Measurements from ENCODE around the gene TBC1D23. TPM values are rescaled to one million over a fixed set of nuclear protein-coding genes. Genes with fewer than 3 reads are reported as not detected.
"Not testable (repeated sequence)": the region's sequence is repeated elsewhere in the genome, so short reads cannot be mapped to it uniquely, and the experiment has no call there.

Gene TBC1D23
- total RNA-seq, 1 donor from 2014 or later = 41.9 TPM

DNA sequence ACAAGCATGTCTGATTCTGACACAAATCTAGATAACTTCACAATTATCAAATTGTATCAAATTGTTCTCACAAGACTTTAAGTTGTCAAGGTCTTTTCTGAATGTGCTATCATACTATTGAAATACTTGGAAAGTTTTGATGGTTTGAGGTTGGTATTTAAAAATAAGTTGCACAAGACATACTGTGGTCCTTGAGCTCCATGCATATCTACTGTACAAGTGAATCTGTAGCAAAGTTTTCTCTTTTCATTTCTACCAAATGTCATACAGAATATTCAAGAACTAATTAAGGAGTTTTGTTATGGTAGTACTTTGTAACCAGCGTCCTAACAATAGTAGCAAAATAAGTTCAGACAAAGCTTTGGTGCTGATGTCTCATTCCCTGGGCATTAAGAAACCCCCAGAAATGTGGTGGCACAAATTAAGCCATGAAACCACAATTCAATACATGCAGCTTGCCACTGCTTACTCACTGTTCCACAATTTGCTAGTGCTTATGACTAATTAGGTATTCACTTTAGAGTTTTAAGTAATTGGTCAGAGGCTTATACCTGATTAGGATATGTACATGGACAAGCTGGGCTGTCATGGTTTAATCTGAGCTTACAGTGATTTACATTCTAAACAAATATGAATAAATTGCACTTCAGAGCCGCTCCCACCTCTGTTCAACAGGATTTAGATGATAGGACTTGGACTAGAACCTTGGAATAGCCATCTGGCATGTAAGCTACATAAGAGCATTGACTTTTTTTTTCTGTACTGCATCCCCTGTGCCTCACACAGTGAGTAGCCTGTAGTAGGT, 8.8 kb downstream of the TBC1D23 start:
- no peak for ATAC-seq

DNA sequence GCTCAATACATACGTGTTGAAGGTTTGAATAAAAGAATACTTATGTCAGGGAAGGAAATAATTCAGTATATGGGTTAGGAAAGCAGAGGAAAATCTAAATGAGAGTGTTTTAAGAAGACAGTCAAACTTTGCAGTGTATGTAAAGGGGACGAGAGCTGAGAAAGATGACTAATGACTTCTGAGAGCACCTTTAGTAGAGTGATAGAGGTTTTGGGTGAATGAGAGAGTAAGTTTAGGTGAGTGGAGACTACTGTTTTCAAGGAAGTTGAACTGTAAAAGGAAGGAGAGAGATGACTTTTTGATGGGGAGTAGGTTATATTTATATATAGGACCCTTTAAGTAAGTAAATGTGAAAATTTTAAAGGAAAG, 9.4 kb downstream of the TBC1D23 start:
- H3K27ac ChIP-seq = no peak overlapping the region
- intact Hi-C loops (cut with DNase I) = no loop called here
- no peak overlapping the region for H3K4me3 ChIP-seq
- TF ChIP-seq, protein P1, sequence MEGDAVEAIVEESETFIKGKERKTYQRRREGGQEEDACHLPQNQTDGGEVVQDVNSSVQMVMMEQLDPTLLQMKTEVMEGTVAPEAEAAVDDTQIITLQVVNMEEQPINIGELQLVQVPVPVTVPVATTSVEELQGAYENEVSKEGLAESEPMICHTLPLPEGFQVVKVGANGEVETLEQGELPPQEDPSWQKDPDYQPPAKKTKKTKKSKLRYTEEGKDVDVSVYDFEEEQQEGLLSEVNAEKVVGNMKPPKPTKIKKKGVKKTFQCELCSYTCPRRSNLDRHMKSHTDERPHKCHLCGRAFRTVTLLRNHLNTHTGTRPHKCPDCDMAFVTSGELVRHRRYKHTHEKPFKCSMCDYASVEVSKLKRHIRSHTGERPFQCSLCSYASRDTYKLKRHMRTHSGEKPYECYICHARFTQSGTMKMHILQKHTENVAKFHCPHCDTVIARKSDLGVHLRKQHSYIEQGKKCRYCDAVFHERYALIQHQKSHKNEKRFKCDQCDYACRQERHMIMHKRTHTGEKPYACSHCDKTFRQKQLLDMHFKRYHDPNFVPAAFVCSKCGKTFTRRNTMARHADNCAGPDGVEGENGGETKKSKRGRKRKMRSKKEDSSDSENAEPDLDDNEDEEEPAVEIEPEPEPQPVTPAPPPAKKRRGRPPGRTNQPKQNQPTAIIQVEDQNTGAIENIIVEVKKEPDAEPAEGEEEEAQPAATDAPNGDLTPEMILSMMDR (IDR thresholded peaks at IDR 0.05) = no peak
- H3K9me3 ChIP-seq = no peaks in the 10 kb centered on the region
- ATAC-seq (no peak), DNase-seq (no peak)
- H3K27me3 ChIP-seq (ENCODE audit: low read depth) = no peaks in the 10 kb centered on the region
- no peaks in the 10 kb centered on the region for H3K36me3 ChIP-seq
- H3K4me1 ChIP-seq = peaks cover 6% of the 10 kb centered on the region

More for the DNA sequence above, 8.8 kb downstream of the TBC1D23 start:
- no peak overlapping the region for H3K27ac ChIP-seq
- TF ChIP-seq, protein P1 (IDR thresholded peaks at IDR 0.05) = no peak
- DNase-seq = no peak
- no peaks in the 10 kb centered on the region for H3K36me3 ChIP-seq
- intact Hi-C loops (cut with DNase I) = no loop called here
- no peaks in the 10 kb centered on the region for H3K9me3 ChIP-seq
- H3K4me3 ChIP-seq = no peak overlapping the region
- no peaks in the 10 kb centered on the region for H3K27me3 ChIP-seq (ENCODE audit: low read depth)
- H3K4me1 ChIP-seq = peaks cover 12% of the 10 kb centered on the region

DNA sequence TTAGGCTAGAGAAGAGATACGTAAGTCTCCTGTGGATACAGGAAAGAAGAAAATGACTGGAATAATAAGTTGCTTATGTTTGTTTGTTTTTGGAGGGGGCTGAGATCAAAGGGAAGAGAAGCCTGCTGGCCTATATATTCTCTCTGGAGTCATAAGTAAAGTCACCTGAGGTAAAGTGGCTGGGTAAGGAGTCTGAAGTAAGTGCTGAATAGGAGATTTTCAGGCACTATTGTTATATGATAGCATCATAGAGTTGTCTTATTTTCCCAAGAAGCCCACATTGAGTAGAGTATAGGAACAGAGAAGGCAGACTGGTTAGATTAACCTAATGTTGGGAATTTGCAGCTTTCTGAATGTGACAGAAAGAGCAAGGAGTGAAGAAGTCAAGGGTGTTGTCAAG, 10.7 kb downstream of the TBC1D23 start:
- intact Hi-C loops (cut with DNase I) = no loop called here
- Histone ChIP-seq H3K27ac (no peak overlapping the region), H3K4me1 (peaks cover 6% of the 10 kb centered on the region), H3K9me3 (no peaks in the 10 kb centered on the region), H3K36me3 (no peaks in the 10 kb centered on the region), H3K27me3 (ENCODE audit: low read depth) (no peaks in the 10 kb centered on the region), H3K4me3 (no peak overlapping the region)
- TF ChIP-seq, protein P1 (IDR thresholded peaks at IDR 0.05) = no peak
- DNase-seq = no peak
- no peak for ATAC-seq

DNA sequence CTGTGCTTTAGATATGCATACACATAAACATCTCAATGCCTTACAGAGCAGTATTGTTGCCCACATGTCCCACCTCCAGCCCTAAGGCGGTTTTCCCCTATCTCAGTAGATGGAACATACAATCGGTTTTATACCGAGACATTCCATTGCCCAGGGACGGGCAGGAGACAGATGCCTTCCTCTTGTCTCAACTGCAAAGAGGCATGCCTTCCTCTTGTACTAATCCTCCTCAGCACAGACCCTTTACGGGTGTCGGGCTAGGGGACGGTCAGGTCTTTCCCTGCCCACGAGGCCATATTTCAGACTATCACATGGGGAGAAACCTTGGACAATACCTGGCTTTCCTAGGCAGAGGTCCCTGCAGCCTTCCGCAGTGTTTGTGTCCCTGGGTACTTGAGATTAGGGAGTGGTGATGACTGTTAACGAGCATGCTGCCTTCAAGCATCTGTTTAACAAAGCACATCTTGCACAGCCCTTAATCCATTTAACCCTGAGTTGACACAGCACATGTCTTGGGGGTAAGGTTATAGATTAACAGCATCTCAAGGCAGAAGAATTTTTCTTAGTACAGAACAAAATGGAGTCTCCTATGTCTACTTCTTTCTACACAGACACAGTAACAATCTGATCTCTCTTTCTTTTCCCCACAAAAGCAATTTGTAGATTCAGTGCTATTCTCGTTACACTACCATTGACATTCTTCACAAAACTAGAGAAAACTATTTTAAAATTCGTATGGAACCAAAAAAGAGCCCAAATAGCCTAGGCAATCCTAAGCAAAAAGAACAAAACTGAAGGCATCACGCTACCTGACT, 12.2 kb downstream of the TBC1D23 start:
- H3K9me3 ChIP-seq; DNase-seq; intact Hi-C loops (cut with DNase I); H3K4me1 ChIP-seq; H3K36me3 ChIP-seq; ATAC-seq; H3K27me3 ChIP-seq (ENCODE audit: low read depth); H3K4me3 ChIP-seq; H3K27ac ChIP-seq: not testable (repeated sequence)

DNA sequence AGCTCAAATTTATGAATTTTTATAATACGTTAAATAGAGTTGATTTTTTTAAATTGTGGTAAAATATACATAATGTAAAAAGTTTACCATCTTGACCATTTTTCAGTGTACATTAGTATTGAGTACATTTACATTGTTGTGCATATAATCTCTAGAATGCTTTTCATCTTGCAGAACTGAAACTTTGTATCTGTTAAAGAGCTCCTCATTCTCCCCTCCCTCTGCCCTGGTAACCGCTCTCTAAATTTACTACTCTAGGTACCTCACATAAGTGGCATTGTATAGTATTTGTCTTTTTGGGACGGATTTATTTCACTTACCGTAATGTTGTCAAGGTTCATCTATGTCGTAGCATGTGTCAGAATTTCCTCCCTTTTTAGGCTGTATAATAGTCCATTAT, 13.6 kb downstream of the TBC1D23 start:
- Histone ChIP-seq H3K4me3 (no peak overlapping the region), H3K9me3 (no peaks in the 10 kb centered on the region), H3K36me3 (peaks cover under 1% of the 10 kb centered on the region), H3K4me1 (no peaks in the 10 kb centered on the region), H3K27me3 (ENCODE audit: low read depth) (no peaks in the 10 kb centered on the region), H3K27ac (no peak overlapping the region)
- ATAC-seq (no peak), DNase-seq (no peak)
- TF ChIP-seq, protein P1 (IDR thresholded peaks at IDR 0.05) = no peak
- intact Hi-C loops (cut with DNase I) = no loop called here

Measured in lower lobe of right lung (tissue), 2 donors.